K562 (cell line): Measurements from ENCODE around the gene SYTL2. TPM values are rescaled to one million over a fixed set of nuclear protein-coding genes. Genes with fewer than 3 reads are reported as not detected.

ENCODE experiments used
- ATAC-seq: fragments of 200-7000 bp; cut with Tn5 transposase; 3 replicates; pipeline ENCODE4 v1.9.1; 2020; ENCODE audit warnings: moderate library complexity
- BruUV-seq: library from RNA; stranded (reverse); fragments of 400-500 nt; replicated peaks from 2 replicates; lab custom pipeline; 2021; lab: Mats Ljungman, UMichigan
- CTCF ChIA-PET: fragments of 300-600 bp; formaldehyde crosslinking; extraction: SDS; loops from one replicate; lab custom pipeline; 2021; ENCODE audit warnings: low intra/inter-chr PET ratio; lab: Yijun Ruan, JAX
- POLR2A ChIA-PET: fragments of 300-600, 350-650 bp; sonication (Branson Sonifier 250); formaldehyde crosslinking; extraction: SDS; loops from one replicate; lab custom pipeline; 2021; ENCODE audit warnings: antibody characterized with exemption, inconsistent platforms; lab: Yijun Ruan, JAX
- DNase-seq, 4 experiments: peaks; one replicate each; pipeline versions ENCODE4 v3.0.0 to v3.0.0-alpha.2; 2011 to 2018; ENCODE audit warnings: low spot score in 3 of 4, mixed read lengths in 3 of 4; ENCODE audit errors: extremely low read depth in 1 of 4
- FAIRE-seq: peaks from 2 replicates; lab custom pipeline; 2011; peaks lifted over from hg19 to GRCh38; lab: Jason Lieb, UNC
- H2AFZ ChIP-seq: 2 replicates; pipeline ENCODE4 v1.6.0; 2011; ENCODE audit warnings: low read depth, low read length, control low read depth, inconsistent platforms
- H3K27ac ChIP-seq: fragments of 200-600 bp; 3 replicates; pipeline ENCODE4 v1.8.0; 2011; ENCODE audit warnings: low read depth, mild to moderate bottlenecking, control low read depth, inconsistent platforms, low read length, moderate library complexity, mixed read lengths; ENCODE audit errors: extremely low read depth
- H3K27me3 ChIP-seq, 2 experiments: fragments of 300-600 bp in 1 of 2; 2 replicates in 1 of 2; 3 replicates in 1 of 2; pipeline versions ENCODE4 v1.6.0 to v1.8.0; 2011; ENCODE audit warnings: inconsistent platforms in 2 of 2, low read length in 2 of 2, mild to moderate bottlenecking in 1 of 2, mixed read lengths in 1 of 2, moderate library complexity in 1 of 2; ENCODE audit not compliant: control insufficient read depth in 2 of 2, insufficient read depth in 2 of 2
- H3K36me3 ChIP-seq: fragments of 300-600 bp; 3 replicates; pipeline ENCODE4 v1.8.0; 2011; ENCODE audit warnings: mild to moderate bottlenecking, low read length, inconsistent platforms; ENCODE audit not compliant: control insufficient read depth, insufficient read depth
- H3K4me1 ChIP-seq, 2 experiments: fragments of 200-600 bp in 1 of 2; replicated peaks in 1 of 2; 2 replicates in 1 of 2; 3 replicates in 1 of 2; pipeline versions ENCODE4 v1.5.1 to v1.8.0; 2011; ENCODE audit warnings: inconsistent platforms in 2 of 2, low read length in 2 of 2, mild to moderate bottlenecking in 1 of 2, mixed read lengths in 1 of 2, moderate library complexity in 1 of 2; ENCODE audit not compliant: control insufficient read depth in 2 of 2, insufficient read depth in 2 of 2
- H3K4me2 ChIP-seq: 2 replicates; pipeline ENCODE4 v1.6.1; 2011; ENCODE audit warnings: low read length, control low read depth, inconsistent platforms, mixed read lengths; ENCODE audit not compliant: insufficient read depth
- H3K4me3 ChIP-seq: fragments of 200-600 bp; sonication (generic), shearing (Covaris generic); 2 replicates; pipeline ENCODE4 v1.5.1; 2016; ENCODE audit warnings: control low read depth, inconsistent platforms
- H3K79me2 ChIP-seq: fragments of 200-600 bp; 3 replicates; pipeline ENCODE4 v1.8.0; 2011; ENCODE audit warnings: low read length, inconsistent platforms; ENCODE audit not compliant: control insufficient read depth, insufficient read depth
- H3K9ac ChIP-seq, 2 experiments: 2 replicates each; pipeline versions ENCODE4 v1.6.0 to v1.6.1; 2011; ENCODE audit warnings: low read depth in 2 of 2, low read length in 2 of 2, control low read depth in 1 of 2, inconsistent platforms in 1 of 2, mild to moderate bottlenecking in 1 of 2, mixed read lengths in 1 of 2; ENCODE audit not compliant: insufficient read depth in 1 of 2
- H3K9me1 ChIP-seq: one replicate; pipeline ENCODE4 v1.6.0; 2011; ENCODE audit warnings: inconsistent platforms, mild to moderate bottlenecking, low read length, moderate library complexity; ENCODE audit not compliant: control insufficient read depth, insufficient read depth
- H3K9me3 ChIP-seq: replicated peaks from 2 replicates; pipeline ENCODE4 v1.5.1; 2011; ENCODE audit warnings: low read depth, low read length, inconsistent platforms; ENCODE audit not compliant: control insufficient read depth, insufficient read depth
- H4K20me1 ChIP-seq: replicated peaks from 2 replicates; pipeline ENCODE4 v1.6.1; 2011; ENCODE audit warnings: low read length, inconsistent platforms, mixed read lengths; ENCODE audit not compliant: control insufficient read depth, insufficient read depth
- MTA1 ChIP-seq: fragments of 450-650 bp; IDR thresholded peaks from 2 replicates; pipeline ENCODE4 v1.6.1; 2017; ENCODE audit warnings: borderline replicate concordance
- SNRNP70 ChIP-seq: fragments of 200-400 bp; formaldehyde crosslinking; optimal IDR thresholded peaks from 2 replicates; pipeline ENCODE3; 2017; ENCODE audit warnings: low read depth, low read length
- SRSF3 ChIP-seq: fragments of 200-400 bp; formaldehyde crosslinking; IDR thresholded peaks from 2 replicates; pipeline ENCODE4 v1.6.1; 2016; ENCODE audit warnings: mild to moderate bottlenecking, low read length, moderate library complexity; ENCODE audit not compliant: insufficient read depth
- USF1 ChIP-seq: sonication (generic); formaldehyde crosslinking; IDR thresholded peaks from 2 replicates; pipeline ENCODE4 v1.9.0; 2022; ENCODE audit warnings: mild to moderate bottlenecking, missing genetic modification reagents
- ZC3H4 ChIP-seq: sonication (generic); formaldehyde crosslinking; IDR thresholded peaks from 2 replicates; pipeline ENCODE4 v1.9.0; 2021; ENCODE audit warnings: missing genetic modification reagents, borderline replicate concordance
- ZNF609 ChIP-seq: sonication (generic); formaldehyde crosslinking; IDR thresholded peaks from 2 replicates; pipeline ENCODE4 v1.8.1; 2023; ENCODE audit warnings: missing genetic modification reagents, mild to moderate bottlenecking, borderline replicate concordance
- ZNF79 ChIP-seq: fragments of 250-450 bp; sonication (Bioruptor Pico); IDR thresholded peaks from 2 replicates; pipeline ENCODE4 v1.4.0; 2020; ENCODE audit warnings: low read depth, mild to moderate bottlenecking, moderate library complexity
- WGBS: fragments of 100-300 bp; shearing (Covaris generic); methylation state at CpG from one replicate; pipeline ENCODE4 v1.1.6; 2016; ENCODE audit warnings: low coverage, mixed read lengths; ENCODE audit not compliant: insufficient coverage; ENCODE audit errors: missing lambda C conversion rate; 5-methylcytosine and 5-hydroxymethylcytosine counted together
- in situ Hi-C: fragments of 300-500 bp; cut with MboI; formaldehyde crosslinking; loops from 4 replicates; pipeline ENCODE4 v1.15.0; 2018; ENCODE audit warnings: inconsistent platforms, mixed read lengths
- intact Hi-C: fragments of 100-400 bp; cut with micrococcal nuclease; formaldehyde crosslinking; loops from 2 replicates; pipeline ENCODE4 v1.14.2; 2022
- polyA plus RNA-seq, 8 experiments: library from polyadenylated mRNA; depleted of rRNA in 4 of 8; stranded (reverse) in 5 of 8; unstranded in 3 of 8; fragments of >200 nt; fragmentation: Nextera tagmentation in 2 of 8; fragmentation: Illumina TruSeq in 1 of 8; extraction: Ambion mirVana in 2 of 8; extraction: Trizol in 1 of 8; gene quantifications; 2 replicates each; pipeline versions ENCODE4 v1.2.1 to v1.2.3, GENCODE V29; 2011 to 2014; ENCODE audit warnings: inconsistent platforms in 1 of 8, missing spikeins in 1 of 8
- total RNA-seq, 7 experiments: library from RNA; depleted of rRNA in 6 of 7; stranded (reverse); fragments of >200 nt in 6 of 7; fragmentation: Illumina TruSeq in 2 of 7; extraction: Trizol in 2 of 7; gene quantifications; 2 replicates each; pipeline versions ENCODE4 v1.2.1 to v1.2.3, GENCODE V29; 2011 to 2021; ENCODE audit warnings: low replicate concordance in 1 of 7
- TF ChIP-seq, protein P1 (sequence below): fragments of 450-650 bp; formaldehyde crosslinking; IDR thresholded peaks from 2 replicates; pipeline ENCODE4 v1.4.0; 2022; ENCODE audit warnings: mild to moderate bottlenecking, moderate library complexity

SYTL2 gene
- total and polyA plus RNA-seq, 9 of the 15 experiments (the other 6 are each of a cell fraction or from before 2014, with no cell fraction given) = 0.05 to 0.57 (median 0.35) TPM

- no peak for DNase-seq
- H4K20me1 ChIP-seq = no peaks in the 10 kb centered on the region; the same call in 1 of the 2 replicates
- BruUV-seq = no TSS peak
- no peaks in the 10 kb centered on the region for H3K79me2 ChIP-seq
- in situ Hi-C loops (no loop called here), intact Hi-C loops (no loop called here)
- no peak overlapping the region for H3K27ac ChIP-seq
- H3K4me3 ChIP-seq = no peak overlapping the region
- H3K9ac ChIP-seq = no peak overlapping the region
- H3K36me3 ChIP-seq = no peaks in the 10 kb centered on the region
- FAIRE-seq = no peak
- H3K27me3 ChIP-seq = no peaks in the 10 kb centered on the region
- H3K4me2 ChIP-seq = no peak overlapping the region
- H3K9me3 ChIP-seq = no peaks in the 10 kb centered on the region
- no peaks in the 10 kb centered on the region for H3K4me1 ChIP-seq
- CTCF ChIA-PET = no interaction called here
- 1% methylated on average over 6 of the region's 6 CpGs for WGBS
- ATAC-seq = no peak
- no peak for TF ChIP-seq MTA1
- no peak for TF ChIP-seq USF1 (CRISPR knock-in tag)
- TF ChIP-seq, protein P1, sequence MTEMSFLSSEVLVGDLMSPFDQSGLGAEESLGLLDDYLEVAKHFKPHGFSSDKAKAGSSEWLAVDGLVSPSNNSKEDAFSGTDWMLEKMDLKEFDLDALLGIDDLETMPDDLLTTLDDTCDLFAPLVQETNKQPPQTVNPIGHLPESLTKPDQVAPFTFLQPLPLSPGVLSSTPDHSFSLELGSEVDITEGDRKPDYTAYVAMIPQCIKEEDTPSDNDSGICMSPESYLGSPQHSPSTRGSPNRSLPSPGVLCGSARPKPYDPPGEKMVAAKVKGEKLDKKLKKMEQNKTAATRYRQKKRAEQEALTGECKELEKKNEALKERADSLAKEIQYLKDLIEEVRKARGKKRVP (CRISPR knock-in tag) = no peak
- TF ChIP-seq ZNF79 (CRISPR knock-in tag) = no peak
- TF ChIP-seq ZC3H4 = no peak
- no peak for TF ChIP-seq SNRNP70
- TF ChIP-seq SRSF3 = no peak
- no peak for TF ChIP-seq ZNF609 (CRISPR knock-in tag)
- no peaks in the 10 kb centered on the region for H3K9me1 ChIP-seq
- H2AFZ ChIP-seq = no peak overlapping the region
- POLR2A ChIA-PET = interaction anchor here (0.6 to 1.1 kb wide), 2 partner anchors 13 to 314 kb away, joined by 3 read pairs; no protein-coding TSS in a partner anchor
Measured at GRCh38 chr11:85784480-85785265, 26.3 kb downstream of the SYTL2 start.
